Epithelial cell of proximal tubule (primary cell): ENCODE data around the gene SLC49A4. TPM values are rescaled to one million over a fixed set of nuclear protein-coding genes. Genes with fewer than 3 reads are reported as not detected.

ENCODE experiments used
- DNase-seq: peaks from one replicate; pipeline ENCODE4 v3.0.0-alpha.2; 2011; ENCODE audit warnings: low read depth
- H3K4me3 ChIP-seq: 2 replicates; pipeline ENCODE4 v1.5.1; 2011; ENCODE audit warnings: low read depth, mild to moderate bottlenecking, low read length
- CTCF ChIP-seq: conservative IDR thresholded peaks from 2 replicates; pipeline ENCODE4 v1.5.1; 2012; ENCODE audit warnings: low read depth, mild to moderate bottlenecking, low read length
- total RNA-seq: library from RNA; depleted of rRNA; stranded (reverse); fragments of >200 nt; gene quantifications from 2 replicates; pipeline ENCODE4 v1.2.3, GENCODE V29; 2015

SLC49A4 gene
- total RNA-seq, 1 donor from 2014 or later: 12.2 TPM

- TF ChIP-seq CTCF: no peak
- H3K4me3 ChIP-seq: no peak overlapping the region
- DNase-seq: no peak
These were observed 92.1 kb downstream of the SLC49A4 start for GRCh38 chr3:122886946-122887345.

GRCh38 chr3:122890077-122890719 is 95.3 kb downstream of the SLC49A4 start:
- DNase-seq: no peak
- H3K4me3 ChIP-seq: no peak overlapping the region
- TF ChIP-seq CTCF: no peak

GRCh38 chr3:122890720-122891220 is 95.9 kb downstream of the SLC49A4 start:
- no peak for TF ChIP-seq CTCF
- no peak overlapping the region for H3K4me3 ChIP-seq
- DNase-seq: no peak

- H3K4me3 ChIP-seq: no peak overlapping the region
- DNase-seq: no peak
- TF ChIP-seq CTCF: no peak
These were observed 97.5 kb downstream of the SLC49A4 start for GRCh38 chr3:122892118-122892960.

- no peak overlapping the region for H3K4me3 ChIP-seq
- DNase-seq: no peak
- TF ChIP-seq CTCF: no peak
These were observed 98.4 kb downstream of the SLC49A4 start for GRCh38 chr3:122893282-122893681.

GRCh38 chr3:122893754-122894668 is 99.1 kb downstream of the SLC49A4 start:
- no peak for TF ChIP-seq CTCF
- no peak for DNase-seq
- no peak overlapping the region for H3K4me3 ChIP-seq
